ENCODE measurements around the gene RASSF5. TPM values are rescaled to one million over a fixed set of nuclear protein-coding genes. Genes with fewer than 3 reads are reported as not detected.

The RASSF5 gene
- total and polyA plus RNA-seq, 2 of the 13 experiments (the other 11 are each of a cell fraction or from before 2014, with no cell fraction given): 0.18 to 0.40 TPM

DNA sequence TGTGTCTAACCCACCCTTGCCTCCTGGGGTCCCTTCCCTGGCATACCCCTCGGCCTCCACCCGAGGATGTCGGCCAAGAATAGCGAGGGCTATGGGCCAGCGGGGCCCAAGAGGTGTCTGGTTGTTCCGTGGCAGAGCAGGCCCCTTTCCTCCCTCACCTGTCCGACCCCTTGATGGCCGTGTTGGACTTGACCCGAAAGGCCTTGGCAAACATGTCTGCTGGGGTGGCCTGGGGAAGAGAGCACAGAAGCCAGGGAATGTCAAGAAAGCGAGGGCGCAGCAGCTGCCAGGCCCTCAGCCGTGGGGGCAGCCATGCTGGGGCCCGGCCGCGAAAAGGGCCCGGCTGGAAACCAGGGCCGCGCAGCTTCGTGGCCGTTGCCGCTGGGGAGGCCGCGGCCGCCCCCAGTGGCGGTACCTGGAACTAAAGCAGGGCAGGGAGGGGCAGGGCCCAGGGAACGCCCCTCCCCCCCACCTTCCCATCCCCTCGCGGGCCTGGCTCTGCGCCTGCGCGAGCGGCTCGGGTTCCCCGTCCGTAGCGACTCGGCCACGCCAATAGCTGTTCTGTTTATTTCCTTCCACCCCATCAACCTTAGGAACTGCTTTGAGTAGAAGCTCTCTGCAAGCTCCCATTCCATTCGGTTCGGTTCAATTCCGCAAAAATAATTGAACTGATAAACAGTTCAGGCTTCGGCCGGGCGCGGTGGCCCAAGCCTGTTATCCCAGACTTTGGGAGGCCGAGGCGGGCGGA lies 105.0 kb downstream of the RASSF5 start, which contains the start of gene EIF2D (continued):
- TF ChIP-seq, protein P1, sequence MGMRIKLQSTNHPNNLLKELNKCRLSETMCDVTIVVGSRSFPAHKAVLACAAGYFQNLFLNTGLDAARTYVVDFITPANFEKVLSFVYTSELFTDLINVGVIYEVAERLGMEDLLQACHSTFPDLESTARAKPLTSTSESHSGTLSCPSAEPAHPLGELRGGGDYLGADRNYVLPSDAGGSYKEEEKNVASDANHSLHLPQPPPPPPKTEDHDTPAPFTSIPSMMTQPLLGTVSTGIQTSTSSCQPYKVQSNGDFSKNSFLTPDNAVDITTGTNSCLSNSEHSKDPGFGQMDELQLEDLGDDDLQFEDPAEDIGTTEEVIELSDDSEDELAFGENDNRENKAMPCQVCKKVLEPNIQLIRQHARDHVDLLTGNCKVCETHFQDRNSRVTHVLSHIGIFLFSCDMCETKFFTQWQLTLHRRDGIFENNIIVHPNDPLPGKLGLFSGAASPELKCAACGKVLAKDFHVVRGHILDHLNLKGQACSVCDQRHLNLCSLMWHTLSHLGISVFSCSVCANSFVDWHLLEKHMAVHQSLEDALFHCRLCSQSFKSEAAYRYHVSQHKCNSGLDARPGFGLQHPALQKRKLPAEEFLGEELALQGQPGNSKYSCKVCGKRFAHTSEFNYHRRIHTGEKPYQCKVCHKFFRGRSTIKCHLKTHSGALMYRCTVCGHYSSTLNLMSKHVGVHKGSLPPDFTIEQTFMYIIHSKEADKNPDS (CRISPR knock-in tag; IDR thresholded peaks at IDR 0.05): no peak
- TF ChIP-seq RBM39 (IDR thresholded peaks at IDR 0.05; ENCODE audit: low read depth, low read length, poor library complexity, severe bottlenecking): peak; percentile 85
- peak; percentile 65; the same call in 1 of the 2 replicates for TF ChIP-seq ZBTB20 (CRISPR knock-in tag; IDR thresholded peaks at IDR 0.05; ENCODE audit: borderline replicate concordance, low read depth)
- TF ChIP-seq ZNF501 (CRISPR knock-in tag; IDR thresholded peaks at IDR 0.05): peak; percentile 99
- no peak for TF ChIP-seq SMARCE1 (IDR thresholded peaks at IDR 0.05; ENCODE audit: borderline replicate concordance)
- TF ChIP-seq, protein P2, sequence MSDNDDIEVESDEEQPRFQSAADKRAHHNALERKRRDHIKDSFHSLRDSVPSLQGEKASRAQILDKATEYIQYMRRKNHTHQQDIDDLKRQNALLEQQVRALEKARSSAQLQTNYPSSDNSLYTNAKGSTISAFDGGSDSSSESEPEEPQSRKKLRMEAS (IDR thresholded peaks at IDR 0.05): peak; percentile 89
- TF ChIP-seq ZNF552 (CRISPR knock-in tag; IDR thresholded peaks at IDR 0.05; ENCODE audit: borderline replicate concordance): peak; percentile 91
- TF ChIP-seq SSRP1 (CRISPR knock-in tag; IDR thresholded peaks at IDR 0.05): no peak
- peak; percentile 51; the same call in 1 of the 2 replicates for TF ChIP-seq ISX (CRISPR knock-in tag; conservative IDR thresholded peaks at IDR 0.05)
- TF ChIP-seq ZNF841 (CRISPR knock-in tag; IDR thresholded peaks at IDR 0.05; ENCODE audit: borderline replicate concordance): no peak
- peak; percentile 57 for TF ChIP-seq PRPF4 (IDR thresholded peaks at IDR 0.05; ENCODE audit: low read depth, low read length, poor library complexity, severe bottlenecking)
- peak; percentile 92 for TF ChIP-seq ZNF547 (CRISPR knock-in tag; IDR thresholded peaks at IDR 0.05)
- TF ChIP-seq RCOR2 (CRISPR knock-in tag; IDR thresholded peaks at IDR 0.05): peak; percentile 51; the same call in 1 of the 2 replicates
- TF ChIP-seq, protein P3, sequence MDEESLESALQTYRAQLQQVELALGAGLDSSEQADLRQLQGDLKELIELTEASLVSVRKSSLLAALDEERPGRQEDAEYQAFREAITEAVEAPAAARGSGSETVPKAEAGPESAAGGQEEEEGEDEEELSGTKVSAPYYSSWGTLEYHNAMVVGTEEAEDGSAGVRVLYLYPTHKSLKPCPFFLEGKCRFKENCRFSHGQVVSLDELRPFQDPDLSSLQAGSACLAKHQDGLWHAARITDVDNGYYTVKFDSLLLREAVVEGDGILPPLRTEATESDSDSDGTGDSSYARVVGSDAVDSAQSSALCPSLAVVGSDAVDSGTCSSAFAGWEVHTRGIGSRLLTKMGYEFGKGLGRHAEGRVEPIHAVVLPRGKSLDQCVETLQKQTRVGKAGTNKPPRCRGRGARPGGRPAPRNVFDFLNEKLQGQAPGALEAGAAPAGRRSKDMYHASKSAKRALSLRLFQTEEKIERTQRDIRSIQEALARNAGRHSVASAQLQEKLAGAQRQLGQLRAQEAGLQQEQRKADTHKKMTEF (CRISPR knock-in tag; IDR thresholded peaks at IDR 0.05): peak; percentile 99
- no peak for TF ChIP-seq TAF15 (IDR thresholded peaks at IDR 0.05; ENCODE audit: low read depth, low read length, poor library complexity, severe bottlenecking)
- peak; percentile 14; the same call in 1 of the 2 replicates for TF ChIP-seq SUZ12 (IDR thresholded peaks at IDR 0.05; ENCODE audit: low read depth, low read length)
- peak; percentile 71 for TF ChIP-seq BCL6 (CRISPR knock-in tag; IDR thresholded peaks at IDR 0.05)
- TF ChIP-seq FOXA3 (CRISPR knock-in tag; IDR thresholded peaks at IDR 0.05): peak; percentile 84
- peak; percentile 94 for TF ChIP-seq ARNT2 (CRISPR knock-in tag; IDR thresholded peaks at IDR 0.05; ENCODE audit: low read depth)
- TF ChIP-seq NR2F6 (IDR thresholded peaks at IDR 0.05): no peak
- TF ChIP-seq NR2F6 (CRISPR knock-in tag; IDR thresholded peaks at IDR 0.05): peak; percentile 67
- no peak for TF ChIP-seq MBD4 (IDR thresholded peaks at IDR 0.05; ENCODE audit: borderline replicate concordance, low read length)
- TF ChIP-seq SMAD3 (CRISPR knock-in tag; IDR thresholded peaks at IDR 0.05): peak; percentile 94; the same call in 1 of the 2 replicates
- TF ChIP-seq ESRRA (CRISPR knock-in tag; IDR thresholded peaks at IDR 0.05; ENCODE audit: low read depth): peak; percentile 87
- peak in 1 of 2 experiments; percentile 98; a peak in 2 of 4 replicates for TF ChIP-seq KLF16 (CRISPR knock-in tag; IDR thresholded peaks at IDR 0.05)
- TF ChIP-seq NFKB2 (CRISPR knock-in tag; IDR thresholded peaks at IDR 0.05; ENCODE audit: borderline replicate concordance): peak; percentile 97; the same call in 1 of the 2 replicates
- TF ChIP-seq NCOA5 (CRISPR knock-in tag; IDR thresholded peaks at IDR 0.05): no peak
- no peak for TF ChIP-seq SMAD9 (CRISPR knock-in tag; IDR thresholded peaks at IDR 0.05)
- peak; percentile 97 for TF ChIP-seq ZNF772 (CRISPR knock-in tag; IDR thresholded peaks at IDR 0.05)
- TF ChIP-seq EEA1 (CRISPR knock-in tag; IDR thresholded peaks at IDR 0.05; ENCODE audit: borderline replicate concordance): peak; percentile 74; the same call in 1 of the 2 replicates
